ENCODE measurements around the gene STX3. TPM values are rescaled to one million over a fixed set of nuclear protein-coding genes. Genes with fewer than 3 reads are reported as not detected.
"Not testable (repeated sequence)": the region's sequence is repeated elsewhere in the genome, so short reads cannot be mapped to it uniquely, and the experiment has no call there.

STX3 gene
- total RNA-seq, 1 donor from 2014 or later = 86.3 TPM

GRCh38 chr11:59839615-59840014 is 84.4 kb downstream of the STX3 start:
- DNase-seq (ENCODE audit: low read depth in 2 of 2) = no peak

DNA sequence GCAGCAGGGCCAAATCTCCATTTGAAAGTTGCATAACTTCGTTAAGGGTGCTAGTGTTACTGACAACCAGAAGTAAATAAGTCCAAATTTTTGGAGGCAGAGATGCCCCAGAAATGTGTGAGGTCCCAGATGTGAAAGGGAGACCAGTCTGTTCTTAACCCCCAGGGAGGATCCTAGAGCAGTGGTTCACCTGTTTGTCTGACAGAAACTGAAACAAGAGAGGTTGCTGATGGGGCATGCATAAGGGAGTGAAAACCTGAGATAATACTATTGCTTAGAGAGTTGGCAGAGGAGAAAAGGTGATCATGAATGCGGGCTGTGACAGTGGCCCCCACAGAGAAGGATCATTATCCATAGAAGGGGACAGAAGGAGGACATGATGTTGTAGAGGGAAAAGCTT is 86.3 kb downstream of the STX3 start:
- DNase-seq (ENCODE audit: low read depth in 2 of 2) = no peak

DNA sequence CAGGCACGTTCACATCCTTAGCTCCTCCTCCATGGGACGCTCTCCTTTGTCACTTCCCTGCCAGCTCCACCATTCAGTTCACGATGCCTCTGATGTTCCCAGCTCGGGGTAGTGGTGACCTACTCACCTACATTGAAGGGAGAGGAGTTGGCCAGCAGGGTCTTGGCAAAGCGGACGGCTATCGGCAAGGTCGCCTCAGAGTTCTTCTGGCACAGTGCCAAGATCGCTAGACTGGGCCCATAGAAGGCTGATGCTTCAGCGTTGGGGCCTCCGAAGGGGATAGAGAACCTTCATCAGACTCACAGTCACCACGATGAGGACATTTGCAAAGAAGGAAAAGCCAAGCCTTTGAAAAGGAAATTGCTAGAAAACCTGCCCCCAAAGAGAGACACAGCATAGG is 87.1 kb downstream of the STX3 start:
- DNase-seq (ENCODE audit: low read depth in 2 of 2) = no peak

GRCh38 chr11:59845399-59845798 is 90.2 kb downstream of the STX3 start, which contains the start of gene CBLIF:
Gene CBLIF, minus strand, starts transcription at chr11:59845499. Its CDS starts 46 bp downstream, at chr11:59845453.
- no peak for DNase-seq (ENCODE audit: low read depth in 2 of 2)

DNA sequence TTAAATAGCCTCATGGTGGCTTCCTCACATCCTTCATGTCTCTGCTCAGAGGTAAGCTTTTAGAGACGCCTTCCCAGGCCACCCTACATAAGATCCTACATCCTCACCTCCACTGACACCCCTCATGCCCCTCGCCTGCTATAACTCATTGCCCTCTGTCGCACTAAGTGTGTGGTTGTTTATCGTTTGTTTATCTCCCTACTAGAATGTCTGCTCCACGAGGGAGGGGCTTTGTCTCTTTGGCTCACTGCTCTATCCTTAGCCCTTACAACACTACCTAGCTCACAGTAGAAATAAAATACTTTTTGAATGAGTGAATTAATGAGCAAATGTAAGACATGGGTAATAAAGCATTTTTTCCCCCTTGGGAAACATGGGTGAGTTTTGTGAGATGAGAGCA is 91.4 kb downstream of the STX3 start:
- DNase-seq (ENCODE audit: low read depth in 2 of 2) = no peak

GRCh38 chr11:59847626-59848025 is 92.5 kb downstream of the STX3 start:
- no peak for DNase-seq (ENCODE audit: low read depth in 2 of 2)

DNA sequence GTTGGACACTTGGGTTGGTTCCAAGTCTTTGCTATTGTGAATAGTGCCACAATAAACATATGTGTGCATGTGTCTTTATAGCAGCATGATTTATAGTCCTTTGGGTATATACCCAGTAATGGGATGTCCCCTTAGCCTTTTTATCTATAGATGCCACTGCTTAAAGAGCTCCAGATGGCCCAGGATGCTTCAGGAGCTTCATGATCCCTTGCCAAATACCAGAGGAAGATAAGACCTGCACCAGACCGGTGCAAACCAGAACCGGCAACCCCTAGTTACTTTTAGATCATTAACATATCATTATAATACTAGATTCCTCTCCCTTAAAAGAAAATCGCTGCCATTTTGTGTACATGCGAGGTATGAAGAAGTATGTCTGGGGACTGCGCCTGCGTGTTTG is 93.3 kb downstream of the STX3 start:
- not testable (repeated sequence) for DNase-seq (ENCODE audit: low read depth in 2 of 2)

DNA sequence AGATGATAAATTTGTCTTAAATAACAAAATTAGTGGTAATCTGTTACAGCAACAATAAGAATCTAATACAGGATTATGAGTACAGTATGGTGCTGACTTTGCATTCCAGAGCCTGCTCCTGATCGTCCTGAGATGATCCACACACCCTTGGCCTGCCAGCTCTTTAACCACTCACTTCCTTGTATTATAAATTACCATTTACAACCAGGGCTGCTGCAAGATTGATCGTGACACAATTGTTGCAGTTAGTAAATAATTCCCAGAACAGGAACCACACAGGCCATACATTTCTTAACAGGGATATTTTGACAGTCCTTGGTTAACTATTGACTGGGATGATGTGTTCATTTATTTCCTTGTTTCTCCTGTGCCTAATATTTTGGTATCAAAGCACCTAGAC is 94.0 kb downstream of the STX3 start:
- peak in 1 of 2 donors; percentile 18 for DNase-seq (ENCODE audit: low read depth in 2 of 2)

DNA sequence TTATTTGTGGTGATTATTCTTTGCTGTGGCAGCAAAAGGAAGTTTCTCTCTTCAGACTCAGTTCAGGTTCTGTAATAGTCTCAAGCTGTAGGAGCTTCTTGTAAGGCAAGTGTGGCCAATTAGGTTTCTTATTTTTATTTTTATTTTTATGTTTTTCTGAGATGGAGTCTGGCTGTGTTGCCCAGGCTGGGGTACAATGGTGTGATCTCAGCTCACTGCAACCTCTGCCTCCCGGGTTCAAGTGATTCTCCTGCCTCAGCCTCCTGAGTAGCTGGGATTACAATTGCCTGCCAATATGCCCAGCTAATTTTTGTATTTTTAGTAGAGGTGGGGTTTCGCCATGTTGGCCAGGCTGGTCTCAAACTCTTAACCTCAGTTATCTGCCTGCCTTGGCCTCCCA is 94.4 kb downstream of the STX3 start:
- DNase-seq (ENCODE audit: low read depth in 2 of 2) = not testable (repeated sequence)

DNA sequence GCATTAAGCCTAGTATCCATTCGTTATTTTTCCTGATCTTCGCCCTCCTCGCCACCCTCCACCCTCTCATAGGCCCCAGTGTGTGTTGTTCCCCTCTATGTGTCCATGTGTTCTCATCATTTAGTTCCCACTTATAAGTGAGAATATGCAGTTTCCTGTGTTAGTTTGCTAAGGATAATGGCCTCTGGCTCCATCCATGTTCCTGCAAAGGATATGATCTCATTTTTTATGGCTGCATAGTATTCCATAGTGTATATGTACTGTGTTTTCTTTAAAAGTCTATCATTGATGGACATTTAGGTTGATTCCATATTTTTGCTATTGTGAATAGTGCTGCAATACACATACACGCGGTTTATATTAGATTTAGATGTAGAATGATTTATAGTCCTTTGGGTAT is 96.2 kb downstream of the STX3 start:
- DNase-seq (ENCODE audit: low read depth in 2 of 2) = not testable (repeated sequence)

GRCh38 chr11:59854871-59855270 is 99.7 kb downstream of the STX3 start:
- DNase-seq (ENCODE audit: low read depth in 2 of 2) = no peak

Other genes with a start within 250 kb of the STX3 start
- gene OR4D9, start 243.8 kb upstream of the STX3 start, total RNA-seq = not detected in 2 replicates
- 31.2 and 65.9 TPM in 2 replicates for gene OSBP, start 139.6 kb upstream of the STX3 start, total RNA-seq
- 4.4 and 8.9 TPM in 2 replicates for gene PATL1, start 86.3 kb upstream of the STX3 start, total RNA-seq
- gene OR10V1, start 41.5 kb upstream of the STX3 start, total RNA-seq = not detected in 2 replicates
- gene MRPL16, start 55.4 kb downstream of the STX3 start, total RNA-seq = 19.4 and 25.5 TPM in 2 replicates
- not detected in 2 replicates for gene CBLIF, start 90.1 kb downstream of the STX3 start, total RNA-seq
- gene TCN1, start 111.1 kb downstream of the STX3 start, total RNA-seq = not detected in 2 replicates
- not detected in 2 replicates for gene OOSP3, start 123.4 kb downstream of the STX3 start, total RNA-seq
- gene OOSP1, start 183.1 kb downstream of the STX3 start, total RNA-seq = not detected in 2 replicates
- gene OOSP4A, start 208.7 kb downstream of the STX3 start, total RNA-seq = not detected in 2 replicates